Keratinocyte (primary cell): ENCODE results near the gene DEDD. TPM values are rescaled to one million over a fixed set of nuclear protein-coding genes. Genes with fewer than 3 reads are reported as not detected.

Experiments
- DNase-seq: peaks from one replicate; pipeline ENCODE4 v3.0.0-alpha.2; 2011; ENCODE audit warnings: low read depth, missing footprints, low spot score
- FAIRE-seq: peaks from 2 replicates; lab custom pipeline; 2011; peaks lifted over from hg19 to GRCh38; lab: Jason Lieb, UNC
- H2AFZ ChIP-seq: 2 replicates; pipeline ENCODE4 v1.6.0; 2012; ENCODE audit warnings: low read length, control low read depth, inconsistent platforms; ENCODE audit not compliant: control insufficient read depth
- H3K27ac ChIP-seq: 2 replicates; pipeline ENCODE4 v1.5.1; 2011; ENCODE audit warnings: low read length; ENCODE audit not compliant: control insufficient read depth, insufficient read depth
- H3K27me3 ChIP-seq: 3 replicates; pipeline ENCODE4 v1.6.0; 2011; ENCODE audit warnings: low read length; ENCODE audit not compliant: control insufficient read depth, insufficient read depth; ENCODE audit errors: extremely low read depth
- H3K36me3 ChIP-seq, 2 experiments: 2 replicates in 1 of 2; 3 replicates in 1 of 2; pipeline ENCODE4 v1.5.1; 2011; ENCODE audit warnings: low read length in 2 of 2, mild to moderate bottlenecking in 1 of 2; ENCODE audit not compliant: control insufficient read depth in 2 of 2, insufficient read depth in 2 of 2; ENCODE audit errors: extremely low read depth in 1 of 2
- H3K4me1 ChIP-seq: 3 replicates; pipeline ENCODE4 v1.5.1; 2011; ENCODE audit warnings: low read length; ENCODE audit not compliant: control insufficient read depth, insufficient read depth; ENCODE audit errors: extremely low read depth
- H3K4me2 ChIP-seq: 3 replicates; pipeline ENCODE4 v1.6.0; 2011; ENCODE audit warnings: low read depth, low read length; ENCODE audit not compliant: control insufficient read depth, insufficient read depth; ENCODE audit errors: extremely low read depth
- H3K4me3 ChIP-seq, 3 experiments: fragments of 200-600 bp in 1 of 3; sonication (generic) in 1 of 3; 2 replicates in 2 of 3; 3 replicates in 1 of 3; pipeline ENCODE4 v1.5.1; 2011 to 2016; ENCODE audit warnings: low read length in 3 of 3, mild to moderate bottlenecking in 3 of 3, control low read depth in 2 of 3, inconsistent platforms in 1 of 3, low read depth in 1 of 3, mixed read lengths in 1 of 3, mixed run types in 1 of 3, moderate library complexity in 1 of 3; ENCODE audit not compliant: control insufficient read depth in 2 of 3, insufficient read depth in 2 of 3; ENCODE audit errors: extremely low read depth in 1 of 3
- H3K79me2 ChIP-seq: 2 replicates; pipeline ENCODE4 v1.6.0; 2012; ENCODE audit warnings: low read length; ENCODE audit not compliant: control insufficient read depth, insufficient read depth
- H3K9ac ChIP-seq: 3 replicates; pipeline ENCODE4 v1.6.0; 2011; ENCODE audit warnings: low read length; ENCODE audit not compliant: control insufficient read depth, insufficient read depth; ENCODE audit errors: extremely low read depth
- H3K9me1 ChIP-seq: 3 replicates; pipeline ENCODE4 v1.6.0; 2011; ENCODE audit warnings: low read length; ENCODE audit not compliant: control insufficient read depth, insufficient read depth; ENCODE audit errors: extremely low read depth
- H3K9me3 ChIP-seq: 2 replicates; pipeline ENCODE4 v1.5.1; 2012; ENCODE audit warnings: low read depth, low read length; ENCODE audit not compliant: control insufficient read depth
- H4K20me1 ChIP-seq: 3 replicates; pipeline ENCODE4 v1.6.0; 2011; ENCODE audit warnings: low read length; ENCODE audit not compliant: control insufficient read depth, insufficient read depth; ENCODE audit errors: extremely low read depth
- CTCF ChIP-seq, 3 experiments: IDR thresholded peaks in 1 of 3; conservative IDR thresholded peaks in 1 of 3; optimal IDR thresholded peaks in 1 of 3; 2 replicates in 2 of 3; 3 replicates in 1 of 3; pipeline versions ENCODE3 to v1.5.1; 2011; ENCODE audit warnings: low read length in 3 of 3, mild to moderate bottlenecking in 3 of 3, moderate library complexity in 2 of 3, control low read depth in 1 of 3, inconsistent platforms in 1 of 3; ENCODE audit not compliant: insufficient read depth in 2 of 3; ENCODE audit errors: extremely low read depth in 1 of 3
- EZH2 ChIP-seq: IDR thresholded peaks from one replicate; pipeline ENCODE4 v1.6.1; 2012; ENCODE audit warnings: inconsistent platforms, mild to moderate bottlenecking, low read length, moderate library complexity
- dilution Hi-C: fragments of 300-500 bp; cut with MboI; formaldehyde crosslinking; loops from one replicate; pipeline ENCODE4 v1.7.0; 2020; ENCODE audit warnings: low sequenced_read_pairs; ENCODE audit not compliant: extremely low pct_ligation_motif_present
- polyA plus RNA-seq, 5 experiments: library from polyadenylated mRNA; depleted of rRNA in 3 of 5; stranded (reverse) in 3 of 5; stranded (forward) in 1 of 5; unstranded in 1 of 5; fragments of >200 nt; gene quantifications; 1 replicate in 1 of 5; 2 replicates in 3 of 5; 3 replicates in 1 of 5; pipeline versions ENCODE4 v1.2.1 to v1.2.3, GENCODE V29; 2011 to 2012; ENCODE audit warnings: missing spikeins in 2 of 5, low read depth in 1 of 5, low replicate concordance in 1 of 5

Gene DEDD
- polyA plus RNA-seq, 1 donor (not counting 4 experiments of a cell fraction or from before 2014, with no cell fraction given), result 33.0 TPM

GRCh38 chr1:161162052-161162451, 29.6 kb upstream of the DEDD start:
- Histone ChIP-seq H3K4me2 (no peak overlapping the region), H3K36me3 (peaks cover 9 to 33% of the 10 kb centered on the region in 2 experiments), H3K9ac (no peak overlapping the region), H2AFZ (no peak overlapping the region), H3K4me3 (no peak overlapping the region), H4K20me1 (no peaks in the 10 kb centered on the region), H3K9me3 (no peaks in the 10 kb centered on the region), H3K9me1 (no peaks in the 10 kb centered on the region), H3K4me1 (peaks cover 31% of the 10 kb centered on the region), H3K27me3 (no peaks in the 10 kb centered on the region), H3K27ac (no peak overlapping the region), H3K79me2 (peaks cover 14% of the 10 kb centered on the region)
- DNase-seq (no peak), FAIRE-seq (no peak)
- TF ChIP-seq CTCF (optimal IDR thresholded peaks at IDR 0.05 in 1 of 3, IDR thresholded peaks at IDR 0.05 in 1 of 3, conservative IDR thresholded peaks at IDR 0.05 in 1 of 3; ENCODE audit: extremely low read depth in 1 of 3, insufficient read depth in 2 of 3, low read length in 3 of 3), result no peak
- no peak for TF ChIP-seq EZH2
- dilution Hi-C loops, result no loop called here

GRCh38 chr1:161161652-161162051, 29.2 kb upstream of the DEDD start:
- dilution Hi-C loops, result no loop called here
- H3K4me2 ChIP-seq, result no peak overlapping the region
- no peak for DNase-seq
- H3K4me3 ChIP-seq, result no peak overlapping the region
- TF ChIP-seq CTCF (optimal IDR thresholded peaks at IDR 0.05 in 1 of 3, IDR thresholded peaks at IDR 0.05 in 1 of 3, conservative IDR thresholded peaks at IDR 0.05 in 1 of 3; ENCODE audit: extremely low read depth in 1 of 3, insufficient read depth in 2 of 3, low read length in 3 of 3), result no peak
- no peak for TF ChIP-seq EZH2
- no peaks in the 10 kb centered on the region for H3K27me3 ChIP-seq
- H4K20me1 ChIP-seq, result no peaks in the 10 kb centered on the region
- peaks cover 9 to 33% of the 10 kb centered on the region in 2 experiments for H3K36me3 ChIP-seq
- peaks cover 14% of the 10 kb centered on the region for H3K79me2 ChIP-seq
- H3K9ac ChIP-seq, result no peak overlapping the region
- H3K9me1 ChIP-seq, result no peaks in the 10 kb centered on the region
- H3K4me1 ChIP-seq, result peaks cover 27% of the 10 kb centered on the region
- H3K9me3 ChIP-seq, result no peaks in the 10 kb centered on the region
- no peak for FAIRE-seq
- no peak overlapping the region for H2AFZ ChIP-seq
- no peak overlapping the region for H3K27ac ChIP-seq
